ENCODE measurements around the gene TPP1.

The TPP1 gene

GRCh38 chr11:6566704-6567370 lies 52.4 kb downstream of the TPP1 start:
- H3K4me3 ChIP-seq (ENCODE audit: low read length) = no peak overlapping the region
- peaks cover 5% of the 10 kb centered on the region for H3K4me1 ChIP-seq (ENCODE audit: control insufficient read depth, insufficient read depth, low read length)
- H3K27ac ChIP-seq (ENCODE audit: low read depth, low read length) = no peak overlapping the region
- H3K36me3 ChIP-seq (ENCODE audit: control insufficient read depth, insufficient read depth, low read length) = no peaks in the 10 kb centered on the region
- no peaks in the 10 kb centered on the region for H3K27me3 ChIP-seq (ENCODE audit: control insufficient read depth, insufficient read depth, low read length)
- H3K9ac ChIP-seq (ENCODE audit: low read length) = no peak overlapping the region

DNA sequence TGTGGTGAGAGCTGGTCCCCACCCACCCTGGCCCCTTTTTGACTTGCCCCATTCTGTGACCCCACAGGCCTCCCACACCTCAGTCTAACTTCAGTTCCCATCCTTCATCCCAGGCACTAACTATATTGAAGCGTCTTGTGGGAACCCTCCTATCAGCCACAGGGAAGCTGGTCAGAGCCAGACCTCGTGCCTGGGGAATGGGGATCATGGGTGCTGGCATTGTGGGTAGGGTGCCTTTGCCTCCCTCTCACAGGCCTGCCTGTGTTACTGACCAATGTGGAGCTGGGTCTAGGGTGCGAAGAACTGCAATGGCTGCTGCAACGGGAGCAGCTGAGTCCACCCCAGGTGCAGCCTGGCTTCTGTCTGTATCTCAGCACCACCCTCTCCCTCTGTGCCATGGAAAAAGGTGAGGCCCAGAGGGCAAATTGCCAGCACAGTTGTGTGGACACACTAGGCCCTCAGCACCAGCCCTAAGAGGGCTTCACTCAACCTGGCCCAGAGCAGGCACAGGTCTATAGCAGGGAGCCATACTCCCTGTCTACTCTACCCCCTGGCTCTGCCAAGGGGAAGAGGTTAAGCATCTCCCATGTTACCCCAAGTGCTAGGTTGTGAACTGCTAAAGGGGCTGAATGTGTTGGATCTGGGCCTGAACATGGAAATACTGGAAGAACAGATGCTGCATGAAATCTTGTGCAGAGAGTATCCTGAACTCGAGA lies 53.1 kb downstream of the TPP1 start:
- H3K27ac ChIP-seq (ENCODE audit: low read depth, low read length) = no peak overlapping the region
- H3K4me1 ChIP-seq (ENCODE audit: control insufficient read depth, insufficient read depth, low read length) = peaks cover 5% of the 10 kb centered on the region
- H3K36me3 ChIP-seq (ENCODE audit: control insufficient read depth, insufficient read depth, low read length) = no peaks in the 10 kb centered on the region
- no peak overlapping the region for H3K9ac ChIP-seq (ENCODE audit: low read length)
- H3K4me3 ChIP-seq (ENCODE audit: low read length) = no peak overlapping the region
- H3K27me3 ChIP-seq (ENCODE audit: control insufficient read depth, insufficient read depth, low read length) = no peaks in the 10 kb centered on the region

DNA sequence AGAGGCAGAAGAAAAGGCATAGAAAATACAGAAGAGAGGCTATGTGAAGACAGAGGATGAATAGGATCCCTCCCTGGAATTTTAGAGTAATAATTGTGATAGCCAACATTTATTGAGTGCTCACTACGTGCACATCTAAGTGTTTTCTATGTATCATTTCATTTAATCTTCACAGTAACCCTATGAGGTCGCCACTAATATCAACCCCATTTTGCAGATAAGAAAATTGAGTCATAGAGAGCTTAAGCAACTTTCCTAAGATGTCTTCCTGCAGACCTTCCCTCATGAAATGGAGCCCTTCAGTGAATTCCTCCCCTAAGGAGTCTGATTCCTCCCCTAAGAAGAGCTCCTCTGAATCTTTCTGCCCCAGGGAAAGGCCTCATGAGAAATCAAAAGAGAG lies 53.9 kb downstream of the TPP1 start:
- Histone ChIP-seq H3K9ac (ENCODE audit: low read length) (no peak overlapping the region), H3K4me1 (ENCODE audit: control insufficient read depth, insufficient read depth, low read length) (peaks cover 5% of the 10 kb centered on the region), H3K36me3 (ENCODE audit: control insufficient read depth, insufficient read depth, low read length) (no peaks in the 10 kb centered on the region)

GRCh38 chr11:6563667-6564066 lies 55.6 kb downstream of the TPP1 start:
- Histone ChIP-seq H3K4me1 (ENCODE audit: control insufficient read depth, insufficient read depth, low read length) (peaks cover 4% of the 10 kb centered on the region), H3K27ac (ENCODE audit: low read depth, low read length) (no peak overlapping the region), H3K27me3 (ENCODE audit: control insufficient read depth, insufficient read depth, low read length) (no peaks in the 10 kb centered on the region), H3K9ac (ENCODE audit: low read length) (no peak overlapping the region), H3K36me3 (ENCODE audit: control insufficient read depth, insufficient read depth, low read length) (no peaks in the 10 kb centered on the region), H3K4me3 (ENCODE audit: low read length) (no peak overlapping the region)

More for the DNA sequence above, 53.9 kb downstream of the TPP1 start:
- no peak overlapping the region for H3K27ac ChIP-seq (ENCODE audit: low read depth, low read length)
- H3K4me3 ChIP-seq (ENCODE audit: low read length) = no peak overlapping the region
- H3K27me3 ChIP-seq (ENCODE audit: control insufficient read depth, insufficient read depth, low read length) = no peaks in the 10 kb centered on the region

DNA sequence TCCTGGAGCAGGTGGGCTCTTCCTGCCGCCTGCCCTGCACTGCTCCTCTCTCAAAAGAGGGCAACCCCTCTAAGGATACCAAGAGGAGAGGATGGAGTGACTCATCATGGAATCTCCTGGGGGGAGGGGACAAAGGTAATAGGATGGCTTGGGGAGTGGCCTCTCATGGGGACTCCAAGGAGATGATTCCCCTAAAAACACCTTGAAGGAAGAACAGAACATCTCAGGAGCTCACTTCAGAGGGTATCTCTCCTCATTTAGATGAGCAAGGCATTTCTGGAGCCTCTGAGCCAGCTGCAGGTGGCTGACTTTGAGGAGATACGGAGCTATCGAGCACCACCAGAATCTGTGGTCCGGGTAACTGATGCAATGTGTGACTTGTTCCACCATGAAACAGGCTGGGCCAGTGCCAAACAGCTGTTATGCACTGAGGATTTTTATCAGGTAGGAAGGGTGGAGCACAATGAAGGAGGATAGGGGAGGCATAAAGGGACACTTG lies 56.1 kb downstream of the TPP1 start:
- Histone ChIP-seq H3K36me3 (ENCODE audit: control insufficient read depth, insufficient read depth, low read length) (no peaks in the 10 kb centered on the region), H3K4me3 (ENCODE audit: low read length) (no peak overlapping the region), H3K9ac (ENCODE audit: low read length) (no peak overlapping the region), H3K4me1 (ENCODE audit: control insufficient read depth, insufficient read depth, low read length) (no peaks in the 10 kb centered on the region), H3K27me3 (ENCODE audit: control insufficient read depth, insufficient read depth, low read length) (no peaks in the 10 kb centered on the region), H3K27ac (ENCODE audit: low read depth, low read length) (no peak overlapping the region)
